Limb (tissue), 2 donors: Measurements from ENCODE around the gene DDC.

Source experiments
- DNase-seq, 2 donors: peaks; one replicate each; pipeline ENCODE4 v3.0.0-alpha.2; 2016; ENCODE audit errors: extremely low spot score in 2 of 2

The DDC gene

GRCh38 chr7:50418086-50418515, 147.1 kb downstream of the DDC start:
- peak; percentile 58 to 75 for DNase-seq

DNA sequence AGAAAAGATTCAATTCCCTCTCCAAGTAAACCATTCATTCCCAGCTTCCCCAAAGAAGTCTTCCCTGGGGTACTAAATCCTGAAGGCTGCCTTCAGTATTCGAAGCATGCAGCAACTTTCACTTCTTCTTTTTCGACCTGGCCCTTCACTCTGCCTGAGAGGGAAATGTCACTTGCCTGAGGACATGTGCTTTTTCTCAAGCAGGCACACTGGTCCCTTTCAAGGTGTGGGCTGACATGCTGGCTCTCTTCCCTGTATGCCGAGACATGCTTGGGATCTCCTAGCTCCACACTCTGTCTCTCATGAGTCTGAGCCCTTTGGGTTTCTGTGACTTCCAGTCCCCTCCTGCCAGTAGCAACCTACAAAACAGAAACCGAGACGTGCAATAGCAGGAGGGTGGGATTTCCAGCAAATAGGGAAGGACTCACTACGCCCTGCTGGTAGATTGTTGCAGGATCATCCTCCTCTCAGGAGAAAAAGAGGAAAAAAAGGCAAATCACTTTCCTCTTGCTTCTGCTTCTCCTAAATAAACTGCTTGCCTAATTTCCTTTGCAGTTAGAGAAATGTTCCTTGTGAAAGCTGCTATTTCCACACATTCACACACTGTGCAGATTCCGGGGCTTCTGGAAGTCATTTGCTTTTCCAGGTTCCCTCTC, 148.6 kb downstream of the DDC start:
- DNase-seq: no peak

- no peak for DNase-seq
Observed at GRCh38 chr7:50415844-50416364, 149.3 kb downstream of the DDC start.

- no peak for DNase-seq
Observed at GRCh38 chr7:50413561-50413960, 151.6 kb downstream of the DDC start.

- no peak for DNase-seq
Observed at GRCh38 chr7:50412973-50413372, 152.2 kb downstream of the DDC start.

GRCh38 chr7:50411332-50411731, 153.9 kb downstream of the DDC start:
- DNase-seq: no peak

DNA sequence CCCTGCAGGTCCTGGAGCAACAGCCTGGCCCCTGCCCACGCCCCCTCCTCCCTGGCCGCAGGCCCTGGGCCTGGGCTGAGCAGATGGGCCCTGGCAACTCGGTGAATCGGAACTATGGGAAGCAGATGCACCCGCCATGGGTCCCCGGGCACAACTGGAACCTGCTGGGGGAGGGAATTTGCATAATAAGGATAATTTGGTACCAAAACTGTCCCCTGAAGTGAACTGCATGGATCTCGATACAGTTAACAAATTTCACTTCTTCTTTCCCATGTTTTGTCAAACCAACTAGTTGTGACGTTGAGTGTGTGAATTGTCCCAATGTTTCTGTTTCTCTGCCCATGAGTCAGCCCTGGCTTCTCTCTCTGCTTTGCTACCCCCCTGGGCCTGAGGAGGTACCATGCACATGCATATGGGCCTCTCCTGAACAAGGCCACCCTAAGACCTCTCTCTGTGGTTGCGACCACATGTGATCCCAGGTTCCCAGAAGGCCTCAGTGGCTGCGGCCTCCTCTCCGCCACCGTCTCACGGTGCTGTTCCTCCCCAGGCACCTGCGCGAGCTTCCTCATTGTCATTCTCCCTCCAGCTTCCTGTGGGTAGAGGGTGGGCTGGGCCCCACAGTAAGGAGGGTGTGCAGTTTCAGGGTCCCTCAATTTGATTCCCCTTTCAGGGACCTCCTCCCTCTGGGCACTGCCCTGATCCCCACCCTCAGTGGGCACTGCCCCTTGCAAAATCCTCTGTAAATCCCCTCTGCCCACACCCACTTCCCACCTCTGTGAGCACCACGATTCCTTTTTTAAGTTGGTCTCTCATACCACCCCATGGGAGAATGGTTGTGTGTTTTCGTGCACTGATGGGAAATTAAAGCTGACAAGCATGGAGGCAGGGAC, 155.1 kb downstream of the DDC start:
- no peak for DNase-seq
